Loucy (cell line): ENCODE measurements around the gene BTNL3.

Experiments
- H2AFZ ChIP-seq: fragments of 200-600 bp; sonication (generic); 2 replicates; pipeline ENCODE4 v1.6.0; 2016; ENCODE audit warnings: antibody characterized with exemption, mild to moderate bottlenecking, low read length, moderate library complexity
- H3F3A ChIP-seq: fragments of 200-600 bp; 2 replicates; pipeline ENCODE4 v1.6.0; 2016; ENCODE audit warnings: antibody characterized with exemption, low read depth, mild to moderate bottlenecking
- H3K27me3 ChIP-seq: fragments of 200-600 bp; sonication (generic); 2 replicates; pipeline ENCODE4 v1.6.1; 2014; ENCODE audit warnings: low read length, mild to moderate bottlenecking; ENCODE audit not compliant: insufficient read depth, poor library complexity, severe bottlenecking
- H3K36me3 ChIP-seq: fragments of 200-600 bp; sonication (generic); 2 replicates; pipeline ENCODE4 v1.6.1; 2016; ENCODE audit warnings: low read length; ENCODE audit not compliant: insufficient read depth
- H3K4me1 ChIP-seq: fragments of 200-600 bp; sonication (generic); 2 replicates; pipeline ENCODE4 v1.5.1; 2014; ENCODE audit warnings: low read length, mild to moderate bottlenecking; ENCODE audit not compliant: insufficient read depth, poor library complexity, severe bottlenecking
- H3K4me2 ChIP-seq: fragments of 200-600 bp; sonication (generic); 2 replicates; pipeline ENCODE4 v1.6.0; 2014; ENCODE audit warnings: antibody characterized with exemption, low read length, low read depth, mild to moderate bottlenecking; ENCODE audit not compliant: poor library complexity, severe bottlenecking
- H3K4me3 ChIP-seq: fragments of 200-600 bp; sonication (generic); 2 replicates; pipeline ENCODE4 v1.5.1; 2014; ENCODE audit warnings: low read length, mild to moderate bottlenecking, mixed read lengths; ENCODE audit not compliant: poor library complexity, severe bottlenecking
- H3K79me2 ChIP-seq: fragments of 200-600 bp; sonication (generic); 2 replicates; pipeline ENCODE4 v1.6.1; 2014; ENCODE audit warnings: low read length; ENCODE audit not compliant: insufficient read depth
- H3K9ac ChIP-seq: fragments of 200-600 bp; sonication (generic); 2 replicates; pipeline ENCODE4 v1.6.0; 2014; ENCODE audit warnings: mild to moderate bottlenecking, low read depth, low read length, moderate library complexity; ENCODE audit not compliant: poor library complexity, severe bottlenecking
- H3K9me2 ChIP-seq: fragments of 200-600 bp; sonication (generic); replicated peaks from 2 replicates; pipeline ENCODE4 v1.6.1; 2016; ENCODE audit warnings: low read depth, low read length, mixed read lengths
- H3K9me3 ChIP-seq: fragments of 200-600 bp; sonication (generic); 2 replicates; pipeline ENCODE4 v1.6.1; 2014; ENCODE audit warnings: mild to moderate bottlenecking, antibody characterized with exemption, low read length, low read depth; ENCODE audit not compliant: insufficient read depth
- H4K20me1 ChIP-seq: fragments of 200-600 bp; sonication (generic); 2 replicates; pipeline ENCODE4 v1.6.0; 2014; ENCODE audit warnings: antibody characterized with exemption, low read length, mild to moderate bottlenecking; ENCODE audit not compliant: insufficient read depth, poor library complexity, severe bottlenecking
- CTCF ChIP-seq: fragments of 200-600 bp; sonication (generic); conservative IDR thresholded peaks from 2 replicates; pipeline ENCODE4 v1.5.1; 2014; ENCODE audit warnings: mild to moderate bottlenecking, antibody characterized with exemption, low read length
- EZH2phosphoT487 ChIP-seq: fragments of 200-600 bp; IDR thresholded peaks from 2 replicates; pipeline ENCODE4 v1.6.1; 2018; ENCODE audit warnings: antibody characterized with exemption, mild to moderate bottlenecking, moderate library complexity, borderline replicate concordance

BTNL3 gene

GRCh38 chr5:181042036-181042713 is 53.5 kb downstream of the BTNL3 start:
- Histone ChIP-seq H3K4me3 (no peak overlapping the region), H4K20me1 (no peaks in the 10 kb centered on the region), H3K9me3 (no peaks in the 10 kb centered on the region), H3K4me1 (peaks cover 3% of the 10 kb centered on the region), H3K36me3 (no peaks in the 10 kb centered on the region), H2AFZ (no peak overlapping the region), H3K27me3 (no peaks in the 10 kb centered on the region), H3K9ac (no peak overlapping the region), H3K9me2 (no peaks in the 10 kb centered on the region), H3K79me2 (no peaks in the 10 kb centered on the region), H3F3A (no peaks in the 10 kb centered on the region), H3K4me2 (no peak overlapping the region)
- TF ChIP-seq CTCF (no peak), EZH2phosphoT487 (no peak)

GRCh38 chr5:181042722-181043121 is 54.1 kb downstream of the BTNL3 start:
- Histone ChIP-seq H3K9ac (no peak overlapping the region), H3K79me2 (no peaks in the 10 kb centered on the region), H2AFZ (no peak overlapping the region), H3K4me3 (no peak overlapping the region), H3K4me1 (peaks cover 3% of the 10 kb centered on the region), H4K20me1 (no peaks in the 10 kb centered on the region), H3K4me2 (no peak overlapping the region), H3F3A (no peaks in the 10 kb centered on the region), H3K36me3 (no peaks in the 10 kb centered on the region), H3K27me3 (no peaks in the 10 kb centered on the region), H3K9me2 (no peaks in the 10 kb centered on the region), H3K9me3 (no peaks in the 10 kb centered on the region)
- TF ChIP-seq EZH2phosphoT487: no peak
- TF ChIP-seq CTCF: no peak

- TF ChIP-seq CTCF (no peak), EZH2phosphoT487 (no peak)
- Histone ChIP-seq H3K9me2 (no peaks in the 10 kb centered on the region), H2AFZ (no peak overlapping the region), H3F3A (no peaks in the 10 kb centered on the region), H3K9me3 (no peaks in the 10 kb centered on the region), H3K36me3 (no peaks in the 10 kb centered on the region), H4K20me1 (no peaks in the 10 kb centered on the region), H3K4me3 (no peak overlapping the region), H3K27me3 (no peaks in the 10 kb centered on the region), H3K9ac (no peak overlapping the region), H3K4me2 (no peak overlapping the region), H3K4me1 (peaks cover 3% of the 10 kb centered on the region), H3K79me2 (no peaks in the 10 kb centered on the region)
Measured at GRCh38 chr5:181043285-181044092, 54.8 kb downstream of the BTNL3 start.
